H1 (cell line): Measurements from ENCODE around the gene DIAPH1. TPM values are rescaled to one million over a fixed set of nuclear protein-coding genes. Genes with fewer than 3 reads are reported as not detected.

Experiments used
- EP300 ChIP-seq, 2 experiments: IDR thresholded peaks; 1 replicate in 1 of 2; 2 replicates in 1 of 2; pipeline ENCODE4 v1.6.1; 2011 to 2012; ENCODE audit warnings: low read depth in 2 of 2, low read length in 2 of 2, mild to moderate bottlenecking in 2 of 2, borderline replicate concordance in 1 of 2, inconsistent platforms in 1 of 2, moderate library complexity in 1 of 2
- HDAC2 ChIP-seq, 2 experiments: fragments of 300-600 bp in 1 of 2; sonication (generic) in 1 of 2; IDR thresholded peaks; 2 replicates each; pipeline ENCODE4 v1.6.1; 2011 to 2012; ENCODE audit warnings: low read depth in 2 of 2, low read length in 2 of 2, mild to moderate bottlenecking in 2 of 2, moderate library complexity in 2 of 2, borderline replicate concordance in 1 of 2, inconsistent platforms in 1 of 2
- JUND ChIP-seq: IDR thresholded peaks from 2 replicates; pipeline ENCODE4 v1.6.1; 2011; ENCODE audit warnings: mild to moderate bottlenecking, improper control_type of control experiment, low read length
- ZNF274 ChIP-seq: IDR thresholded peaks from 2 replicates; pipeline ENCODE4 v1.7.0; 2012; ENCODE audit warnings: low read length, borderline replicate concordance; ENCODE audit errors: extremely low read depth
- polyA plus RNA-seq, 7 experiments: library from polyadenylated mRNA; depleted of rRNA in 3 of 7; stranded (reverse) in 5 of 7; unstranded in 2 of 7; fragments of >200 nt in 5 of 7; fragments of 200-250 nt in 2 of 7; gene quantifications; 1 replicate in 5 of 7; 2 replicates in 1 of 7; 4 replicates in 1 of 7; pipeline versions ENCODE4 v1.2.1 to v1.2.3, GENCODE V29; 2011 to 2013; ENCODE audit warnings: missing spikeins in 2 of 7, mixed read lengths in 2 of 7
- total RNA-seq: library from RNA; stranded (reverse); fragmentation: NEBNext Ultra II Directional; extraction: Animal tissue kit (Norgen Biotek cat#: 25700); gene quantifications from 2 replicates; pipeline ENCODE4 v1.2.1, GENCODE V29; 2021
- TF ChIP-seq, protein P1 (sequence below): IDR thresholded peaks from 2 replicates; pipeline ENCODE4 v1.6.1; 2011; ENCODE audit warnings: low read depth, mild to moderate bottlenecking, low read length; ENCODE audit not compliant: insufficient read depth

The DIAPH1 gene
- total and polyA plus RNA-seq, 2 of the 8 experiments (the other 6 are each of a cell fraction or from before 2014, with no cell fraction given): 61.2 to 114 TPM

GRCh38 chr5:141506381-141507155 is 112.2 kb downstream of the DIAPH1 start (continued):
- TF ChIP-seq, protein P1, sequence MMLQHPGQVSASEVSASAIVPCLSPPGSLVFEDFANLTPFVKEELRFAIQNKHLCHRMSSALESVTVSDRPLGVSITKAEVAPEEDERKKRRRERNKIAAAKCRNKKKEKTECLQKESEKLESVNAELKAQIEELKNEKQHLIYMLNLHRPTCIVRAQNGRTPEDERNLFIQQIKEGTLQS: no peak
- TF ChIP-seq EP300 (IDR thresholded peaks at IDR 0.05; ENCODE audit: borderline replicate concordance in 1 of 2, low read depth in 2 of 2, low read length in 2 of 2): no peak
- TF ChIP-seq HDAC2 (IDR thresholded peaks at IDR 0.05; ENCODE audit: borderline replicate concordance in 1 of 2, low read depth in 2 of 2, low read length in 2 of 2): no peak
- no peak for TF ChIP-seq JUND
- no peak for TF ChIP-seq ZNF274
